ENCODE data around the gene IGDCC3.
"Not testable (repeated sequence)": the region's sequence is repeated elsewhere in the genome, so short reads cannot be mapped to it uniquely, and the experiment has no call there.

Gene IGDCC3

DNA sequence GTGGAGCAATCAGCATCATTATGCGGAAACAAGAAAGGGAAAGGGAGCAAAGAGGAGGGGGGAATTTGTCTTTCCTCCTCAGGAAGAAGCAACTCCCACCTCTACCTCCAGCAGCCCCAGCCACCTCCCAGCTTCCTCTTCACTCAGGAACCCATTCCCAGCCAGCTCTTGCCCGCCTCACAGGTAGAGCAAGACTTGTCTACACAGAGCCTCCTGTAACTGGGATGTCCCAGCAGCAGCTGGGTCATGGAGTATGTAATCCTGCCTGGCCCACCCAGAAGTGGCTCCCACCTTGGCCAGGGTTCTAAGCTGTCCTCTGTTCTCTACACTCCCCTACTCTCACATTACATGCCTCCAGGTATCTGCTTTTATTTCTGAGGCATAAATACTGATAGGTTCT is 14.0 kb downstream of the IGDCC3 start:
- Histone ChIP-seq H3K27ac (no peak overlapping the region), H3K4me3 (no peak overlapping the region), H3K9me3 (ENCODE audit: low read depth, low read length) (no peaks in the 10 kb centered on the region), H3K36me3 (ENCODE audit: insufficient read depth, low read length) (no peaks in the 10 kb centered on the region), H3K9ac (ENCODE audit: insufficient read length) (no peak overlapping the region)
- no peak for DNase-seq (ENCODE audit: low read depth, low spot score)
- TF ChIP-seq POLR2AphosphoS5 (IDR thresholded peaks at IDR 0.05; ENCODE audit: borderline replicate concordance, low read depth, low read length), result no peak
- TF ChIP-seq FOXP2 (optimal IDR thresholded peaks at IDR 0.05; ENCODE audit: control extremely low read depth, extremely low read length, insufficient read depth), result no peak
- no peak for TF ChIP-seq EZH2 (IDR thresholded peaks at IDR 0.05)

DNA sequence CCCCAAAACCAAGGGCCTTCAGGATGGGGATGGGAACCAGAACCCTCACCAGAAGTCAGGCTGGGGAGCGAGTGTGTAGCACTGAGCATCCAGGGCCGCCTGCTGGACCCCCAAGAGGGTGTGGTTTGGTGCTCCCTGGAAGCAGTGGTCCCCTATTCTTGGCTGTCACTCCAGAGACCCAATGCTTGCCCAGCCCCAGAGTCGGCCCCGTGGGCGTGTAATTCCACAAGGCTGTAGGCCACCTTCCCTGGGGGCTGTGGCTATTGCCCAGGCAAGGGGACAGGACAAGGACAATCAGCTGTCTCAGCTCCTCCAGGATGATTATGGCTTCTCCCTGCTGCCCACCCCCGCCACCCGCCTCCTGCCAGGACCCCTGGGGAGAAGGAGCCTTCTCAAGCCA is 14.5 kb downstream of the IGDCC3 start:
- no peaks in the 10 kb centered on the region for H3K9me3 ChIP-seq (ENCODE audit: low read depth, low read length)
- DNase-seq (ENCODE audit: low read depth, low spot score), result no peak
- H3K9ac ChIP-seq (ENCODE audit: insufficient read length), result no peak overlapping the region
- no peak for TF ChIP-seq FOXP2 (optimal IDR thresholded peaks at IDR 0.05; ENCODE audit: control extremely low read depth, extremely low read length, insufficient read depth)
- no peak overlapping the region for H3K4me3 ChIP-seq
- H3K36me3 ChIP-seq (ENCODE audit: insufficient read depth, low read length), result no peaks in the 10 kb centered on the region
- H3K27ac ChIP-seq, result no peak overlapping the region

DNA sequence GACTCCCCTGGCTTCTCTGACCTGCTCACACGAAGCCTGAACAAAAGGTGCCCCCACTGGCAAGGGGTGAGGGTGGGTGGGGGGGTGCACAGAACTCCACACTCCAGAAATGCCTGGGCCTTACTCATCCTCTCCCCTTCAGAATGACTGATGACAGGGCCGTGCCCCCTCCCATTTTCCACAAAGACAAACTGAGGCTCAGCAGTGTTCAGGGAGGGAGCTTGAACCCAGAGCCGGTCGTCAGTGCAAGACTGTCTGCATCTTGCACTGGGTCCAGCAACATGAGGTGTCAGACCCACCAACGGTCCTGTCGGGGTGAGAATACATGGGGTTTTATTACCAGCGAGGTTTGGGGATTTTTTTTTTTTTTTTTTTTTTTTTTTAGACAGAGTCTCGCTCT is 15.3 kb downstream of the IGDCC3 start:
- no peak overlapping the region for H3K27ac ChIP-seq
- H3K4me3 ChIP-seq, result no peak overlapping the region
- TF ChIP-seq FOXP2 (optimal IDR thresholded peaks at IDR 0.05; ENCODE audit: control extremely low read depth, extremely low read length, insufficient read depth) (no peak), POLR2AphosphoS5 (IDR thresholded peaks at IDR 0.05; ENCODE audit: borderline replicate concordance, low read depth, low read length) (no peak), EZH2 (IDR thresholded peaks at IDR 0.05) (no peak)
- H3K9me3 ChIP-seq (ENCODE audit: low read depth, low read length), result no peaks in the 10 kb centered on the region
- H3K9ac ChIP-seq (ENCODE audit: insufficient read length), result no peak overlapping the region
- no peak for DNase-seq (ENCODE audit: low read depth, low spot score)
- H3K36me3 ChIP-seq (ENCODE audit: insufficient read depth, low read length), result no peaks in the 10 kb centered on the region

DNA sequence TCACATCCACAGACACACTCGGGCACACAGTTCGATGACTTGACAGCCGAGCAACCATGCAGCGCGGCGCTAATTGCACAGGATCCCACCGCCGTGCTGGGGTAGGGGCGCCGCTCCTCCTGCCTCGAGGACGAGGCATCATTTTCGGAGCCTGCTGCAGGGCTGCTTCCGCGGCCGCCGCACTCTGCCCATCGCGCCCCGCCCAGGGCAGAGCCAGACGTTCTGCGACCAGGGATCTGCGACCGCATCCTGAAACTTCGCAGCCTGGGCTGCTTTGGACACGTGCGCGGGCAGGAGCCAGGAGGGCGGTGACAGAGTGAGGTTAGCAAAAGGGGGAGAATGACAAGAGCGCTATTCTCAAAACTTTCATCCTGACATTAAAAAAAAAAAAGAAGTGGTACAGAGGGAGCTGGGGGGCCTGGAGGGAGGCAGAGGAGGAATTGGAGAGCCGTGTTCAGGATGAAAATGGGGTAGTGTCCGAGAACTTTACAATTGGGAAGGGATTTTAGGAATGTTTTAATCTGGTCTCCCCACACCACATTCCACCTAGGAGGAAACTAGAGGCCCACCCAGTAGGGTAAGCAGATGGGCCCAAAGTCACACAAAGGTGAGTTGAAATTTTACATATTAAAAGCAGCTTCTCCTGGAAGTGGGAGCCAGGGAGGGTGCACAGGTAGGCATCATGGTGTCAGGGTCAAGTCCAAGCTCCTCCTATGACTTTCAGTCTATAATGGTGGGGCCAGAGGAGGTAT is 15.9 kb downstream of the IGDCC3 start:
- Histone ChIP-seq H3K9ac (ENCODE audit: insufficient read length) (no peak overlapping the region), H3K27ac (no peak overlapping the region), H3K9me3 (ENCODE audit: low read depth, low read length) (no peaks in the 10 kb centered on the region), H3K36me3 (ENCODE audit: insufficient read depth, low read length) (no peaks in the 10 kb centered on the region), H3K4me3 (no peak overlapping the region)
- TF ChIP-seq FOXP2 (optimal IDR thresholded peaks at IDR 0.05; ENCODE audit: control extremely low read depth, extremely low read length, insufficient read depth) (no peak), POLR2AphosphoS5 (IDR thresholded peaks at IDR 0.05; ENCODE audit: borderline replicate concordance, low read depth, low read length) (no peak), EZH2 (IDR thresholded peaks at IDR 0.05) (no peak)
- DNase-seq (ENCODE audit: low read depth, low spot score), result no peak

DNA sequence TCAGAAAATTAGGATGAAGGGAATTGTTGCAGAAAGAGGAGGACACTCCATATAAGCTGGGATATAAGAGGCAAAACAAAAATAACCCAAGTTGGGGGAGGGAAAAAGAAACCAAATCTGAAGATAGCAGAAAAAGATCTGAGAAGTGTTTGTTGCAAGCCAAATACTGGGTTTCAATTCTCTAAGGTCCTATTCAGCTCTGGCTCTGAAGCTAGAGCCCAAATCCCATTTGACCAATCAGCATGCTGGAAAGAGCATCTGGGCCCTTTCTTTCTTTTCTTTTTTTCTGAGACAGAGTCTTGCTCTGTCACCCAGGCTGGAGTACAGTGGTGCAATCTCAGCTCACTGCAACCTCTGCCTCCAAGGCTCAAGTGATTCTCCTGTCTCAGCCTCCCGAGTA is 17.3 kb downstream of the IGDCC3 start:
- Histone ChIP-seq H3K9ac (ENCODE audit: insufficient read length) (no peak overlapping the region), H3K4me3 (no peak overlapping the region), H3K36me3 (ENCODE audit: insufficient read depth, low read length) (no peaks in the 10 kb centered on the region), H3K27ac (no peak overlapping the region), H3K9me3 (ENCODE audit: low read depth, low read length) (no peaks in the 10 kb centered on the region)
- TF ChIP-seq EZH2 (IDR thresholded peaks at IDR 0.05) (no peak), FOXP2 (optimal IDR thresholded peaks at IDR 0.05; ENCODE audit: control extremely low read depth, extremely low read length, insufficient read depth) (no peak), POLR2AphosphoS5 (IDR thresholded peaks at IDR 0.05; ENCODE audit: borderline replicate concordance, low read depth, low read length) (no peak)
- no peak for DNase-seq (ENCODE audit: low read depth, low spot score)

DNA sequence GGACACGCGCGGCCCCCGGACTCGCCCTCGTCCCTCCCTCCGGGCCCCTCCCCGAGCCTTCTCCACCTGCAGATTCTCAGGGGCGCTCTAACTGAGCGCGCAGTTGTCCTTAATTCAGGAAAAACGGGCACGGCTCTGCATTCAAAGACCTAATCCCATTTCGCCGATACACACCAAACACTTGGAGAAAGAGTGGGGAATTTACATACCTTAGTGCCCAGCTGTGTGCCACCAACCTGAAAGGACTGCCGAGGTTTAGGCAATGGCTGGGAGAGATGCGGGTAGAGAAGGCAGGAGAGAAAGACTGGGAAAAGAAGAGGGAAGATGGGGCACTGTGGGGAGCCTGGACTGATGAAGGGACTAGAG is 21.8 kb downstream of the IGDCC3 start:
- Histone ChIP-seq H3K9ac (ENCODE audit: insufficient read length) (no peak overlapping the region), H3K4me3 (no peak overlapping the region), H3K9me3 (ENCODE audit: low read depth, low read length) (no peaks in the 10 kb centered on the region), H3K27ac (no peak overlapping the region), H3K36me3 (ENCODE audit: insufficient read depth, low read length) (no peaks in the 10 kb centered on the region)
- TF ChIP-seq EZH2 (IDR thresholded peaks at IDR 0.05), result no peak
- TF ChIP-seq FOXP2 (optimal IDR thresholded peaks at IDR 0.05; ENCODE audit: control extremely low read depth, extremely low read length, insufficient read depth), result no peak
- no peak for TF ChIP-seq POLR2AphosphoS5 (IDR thresholded peaks at IDR 0.05; ENCODE audit: borderline replicate concordance, low read depth, low read length)
- no peak for DNase-seq (ENCODE audit: low read depth, low spot score)

DNA sequence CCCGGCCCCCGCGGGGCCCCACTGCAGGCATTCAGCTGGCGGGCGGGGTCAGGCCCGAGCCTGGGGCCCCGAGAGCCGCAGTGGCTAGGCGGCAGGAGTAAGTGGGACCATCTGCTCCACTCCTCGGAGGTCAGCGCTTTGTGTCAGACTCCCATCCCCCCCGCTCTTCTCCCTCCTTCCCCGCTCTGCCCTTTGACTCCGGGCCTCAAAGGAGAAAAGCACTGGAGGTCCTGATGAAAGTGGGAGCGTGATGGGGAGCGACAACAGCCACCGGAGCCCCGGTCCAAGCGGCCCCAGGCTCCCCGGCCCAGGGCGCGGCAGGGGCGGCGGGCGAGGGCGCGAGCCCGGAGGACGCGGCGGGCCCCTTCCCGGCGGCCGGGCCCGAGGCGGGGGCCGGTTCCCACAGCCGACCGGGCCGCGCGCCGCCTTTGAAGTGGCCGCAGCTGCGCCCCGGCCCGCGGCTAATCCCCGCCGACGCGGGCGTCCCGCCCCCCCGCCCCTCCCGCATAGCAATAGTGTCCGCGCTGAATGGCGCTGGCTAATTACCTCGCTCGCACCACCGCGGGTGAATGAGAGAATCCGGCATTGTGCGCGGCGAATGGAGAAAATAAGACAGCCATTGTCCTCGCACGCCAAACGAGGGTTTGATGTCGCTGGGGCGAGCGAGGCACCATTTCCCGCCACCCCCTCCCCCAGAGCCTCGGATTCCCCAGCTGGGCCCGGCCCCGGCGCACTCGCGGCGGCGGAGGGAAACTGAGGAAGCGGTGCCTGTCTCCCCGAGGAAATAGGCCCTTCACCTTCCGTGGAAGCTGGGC is 22.4 kb downstream of the IGDCC3 start:
- H3K9ac ChIP-seq (ENCODE audit: insufficient read length), result no peak overlapping the region
- H3K4me3 ChIP-seq, result no peak overlapping the region
- no peaks in the 10 kb centered on the region for H3K9me3 ChIP-seq (ENCODE audit: low read depth, low read length)
- DNase-seq (ENCODE audit: low read depth, low spot score), result no peak
- TF ChIP-seq FOXP2 (optimal IDR thresholded peaks at IDR 0.05; ENCODE audit: control extremely low read depth, extremely low read length, insufficient read depth) (no peak), EZH2 (IDR thresholded peaks at IDR 0.05) (no peak), POLR2AphosphoS5 (IDR thresholded peaks at IDR 0.05; ENCODE audit: borderline replicate concordance, low read depth, low read length) (no peak)
- no peaks in the 10 kb centered on the region for H3K36me3 ChIP-seq (ENCODE audit: insufficient read depth, low read length)
- no peak overlapping the region for H3K27ac ChIP-seq

DNA sequence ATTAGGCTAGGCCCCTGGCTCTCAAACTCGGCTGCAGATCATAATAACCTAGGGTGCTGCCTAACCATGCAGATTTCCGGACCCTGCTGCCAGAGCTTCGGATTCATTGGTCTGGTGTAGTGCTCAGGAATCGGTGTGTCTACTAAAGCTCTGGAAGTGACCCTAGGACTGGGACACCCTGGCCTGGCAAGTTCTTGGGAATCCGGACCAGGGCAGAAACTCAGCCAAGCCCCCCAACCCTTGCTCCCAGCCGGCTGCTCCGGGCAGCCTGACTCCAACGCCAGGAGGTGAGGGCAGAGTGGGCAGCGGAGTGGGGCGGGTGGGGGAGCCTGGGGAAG is 23.0 kb downstream of the IGDCC3 start:
- Histone ChIP-seq H3K36me3 (ENCODE audit: insufficient read depth, low read length) (no peaks in the 10 kb centered on the region), H3K9ac (ENCODE audit: insufficient read length) (no peak overlapping the region), H3K4me3 (no peak overlapping the region), H3K27ac (no peak overlapping the region), H3K9me3 (ENCODE audit: low read depth, low read length) (no peaks in the 10 kb centered on the region)
- no peak for TF ChIP-seq POLR2AphosphoS5 (IDR thresholded peaks at IDR 0.05; ENCODE audit: borderline replicate concordance, low read depth, low read length)
- TF ChIP-seq EZH2 (IDR thresholded peaks at IDR 0.05), result no peak
- TF ChIP-seq FOXP2 (optimal IDR thresholded peaks at IDR 0.05; ENCODE audit: control extremely low read depth, extremely low read length, insufficient read depth), result no peak
- DNase-seq (ENCODE audit: low read depth, low spot score), result no peak

DNA sequence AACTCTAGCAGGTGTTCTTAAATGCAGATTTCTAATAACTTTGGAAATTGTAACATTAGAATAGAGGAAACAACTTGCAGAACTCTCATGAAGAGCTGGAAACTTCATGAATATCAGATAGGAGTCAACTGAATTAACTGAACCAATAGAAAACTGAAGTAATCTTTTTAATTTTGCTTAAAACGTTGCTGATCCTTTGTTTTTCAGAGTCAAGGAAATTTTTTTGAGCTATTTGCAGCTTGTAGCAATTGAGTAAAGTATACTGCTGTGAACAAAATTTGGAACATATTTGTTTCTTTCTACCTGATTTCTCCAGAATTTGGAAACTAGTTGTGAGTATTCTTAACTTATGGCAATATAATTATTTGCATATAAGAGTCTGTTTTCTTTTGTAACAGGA is 25.8 kb downstream of the IGDCC3 start:
- not testable (repeated sequence) for DNase-seq (ENCODE audit: low read depth, low spot score); H3K36me3 ChIP-seq (ENCODE audit: insufficient read depth, low read length); H3K9me3 ChIP-seq (ENCODE audit: low read depth, low read length); H3K9ac ChIP-seq (ENCODE audit: insufficient read length); H3K4me3 ChIP-seq; H3K27ac ChIP-seq

Data from SK-N-MC (cell line).